Right lobe of liver (tissue), 4 donors: ENCODE measurements around the gene LEPR.

Source experiments
- CTCF ChIP-seq, 4 donors: fragments of 200-600 bp in 3 of 4; fragments of 450-650 bp in 1 of 4; IDR thresholded peaks; one replicate each; pipeline versions ENCODE4 v1.5.1 to v1.8.0; 2016 to 2022; ENCODE audit warnings: antibody characterized with exemption in 4 of 4, mild to moderate bottlenecking in 2 of 4
- POLR2A ChIP-seq: fragments of 450-650 bp; IDR thresholded peaks from one replicate; pipeline ENCODE4 v1.6.1; 2017; ENCODE audit warnings: antibody characterized with exemption, mild to moderate bottlenecking
- donor health status: DM: no; HTN: no; CAD: no.
- donor health status: DM: no; HTN: no; CAD: no.
- donor health status: DM: no; HTN: yes; CAD: no.

GRCh38 chr1:65395887-65396612, 24.4 kb upstream of the LEPR start:
- no peak for TF ChIP-seq CTCF (IDR thresholded peaks at IDR 0.05)
- TF ChIP-seq POLR2A = no peak
